Sigmoid colon (tissue), 7 donors: ENCODE measurements around the gene LTBP1. TPM values are rescaled to one million over a fixed set of nuclear protein-coding genes. Genes with fewer than 3 reads are reported as not detected.
"Not testable (repeated sequence)": the region's sequence is repeated elsewhere in the genome, so short reads cannot be mapped to it uniquely, and the experiment has no call there.

Experiments used
- DNase-seq: peaks from one replicate; pipeline ENCODE4 v3.0.0-alpha.2; 2019
- H3K27ac ChIP-seq, 4 donors: fragments of 200-600 bp; sonication (generic); one replicate each; pipeline ENCODE4 v1.5.1; 2016 to 2019; ENCODE audit warnings: mild to moderate bottlenecking in 1 of 4
- H3K27me3 ChIP-seq, 3 donors: fragments of 200-600 bp; sonication (generic); one replicate each; pipeline ENCODE4 v1.5.1; 2019; ENCODE audit warnings: mild to moderate bottlenecking in 1 of 3
- H3K36me3 ChIP-seq, 4 donors: fragments of 200-600 bp; sonication (generic); one replicate each; pipeline ENCODE4 v1.5.1; 2016 to 2019
- H3K4me1 ChIP-seq, 4 donors: fragments of 200-600 bp; sonication (generic); one replicate each; pipeline ENCODE4 v1.5.1; 2017 to 2019
- H3K4me3 ChIP-seq, 4 donors: fragments of 200-600 bp; sonication (generic); one replicate each; pipeline ENCODE4 v1.5.1; 2017 to 2019; ENCODE audit warnings: mild to moderate bottlenecking in 2 of 4, moderate library complexity in 1 of 4
- H3K9me3 ChIP-seq, 4 donors: fragments of 200-600 bp in 3 of 4; sonication (generic) in 3 of 4; one replicate each; pipeline versions ENCODE4 v1.5.1 to v1.6.1; 2013 to 2019
- EP300 ChIP-seq, 4 donors: sonication (generic); formaldehyde crosslinking; IDR thresholded peaks; one replicate each; pipeline ENCODE4 v1.6.1; 2017; ENCODE audit warnings: antibody characterized with exemption in 4 of 4
- POLR2A ChIP-seq, 2 donors: fragments of 450-650 bp; IDR thresholded peaks; one replicate each; pipeline ENCODE4 v1.6.1; 2016; ENCODE audit warnings: antibody characterized with exemption in 2 of 2, mild to moderate bottlenecking in 2 of 2, moderate library complexity in 2 of 2
- POLR2AphosphoS5 ChIP-seq, 4 donors: sonication (generic); formaldehyde crosslinking; IDR thresholded peaks; one replicate each; pipeline ENCODE4 v1.6.1; 2017; ENCODE audit warnings: antibody characterized with exemption in 4 of 4
- WGBS, 2 donors: extraction: QIAGEN DNeasy Blood & Tissue Kit; methylation state at CpG; one replicate each; pipeline ENCODE4 v1.1.7; 2013; 5-methylcytosine and 5-hydroxymethylcytosine counted together
- intact Hi-C: fragments of 100-400 bp; cut with DNase I; formaldehyde crosslinking; loops from one replicate; pipeline ENCODE4 v1.15.1; 2023
- polyA plus RNA-seq, 3 donors: library from polyadenylated mRNA; stranded (reverse); fragments of 200-250 nt; gene quantifications; one replicate each; pipeline ENCODE4 v1.2.3, GENCODE V29; 2013
- total RNA-seq, 4 donors: library from RNA; depleted of rRNA; stranded (reverse); fragments of >200 nt; gene quantifications; one replicate each; pipeline ENCODE4 v1.1.0, GENCODE V29; 2016
- TF ChIP-seq, protein P1 (sequence below), 4 experiments: fragments of 450-650 bp in 3 of 4; fragments of 200-600 bp in 1 of 4; IDR thresholded peaks; one replicate each; pipeline ENCODE4 v1.5.1; 2016 to 2019; ENCODE audit warnings: antibody characterized with exemption in 4 of 4, mild to moderate bottlenecking in 3 of 4, moderate library complexity in 2 of 4
- donor health status: healthy with polysubstance abuse.
- donor health status: Bipolar disorder and iron deficiency.
- donor health status: healthy.

Gene LTBP1
- total and polyA plus RNA-seq, 7 donors: 3.0 to 102 (median 34.2) TPM

DNA sequence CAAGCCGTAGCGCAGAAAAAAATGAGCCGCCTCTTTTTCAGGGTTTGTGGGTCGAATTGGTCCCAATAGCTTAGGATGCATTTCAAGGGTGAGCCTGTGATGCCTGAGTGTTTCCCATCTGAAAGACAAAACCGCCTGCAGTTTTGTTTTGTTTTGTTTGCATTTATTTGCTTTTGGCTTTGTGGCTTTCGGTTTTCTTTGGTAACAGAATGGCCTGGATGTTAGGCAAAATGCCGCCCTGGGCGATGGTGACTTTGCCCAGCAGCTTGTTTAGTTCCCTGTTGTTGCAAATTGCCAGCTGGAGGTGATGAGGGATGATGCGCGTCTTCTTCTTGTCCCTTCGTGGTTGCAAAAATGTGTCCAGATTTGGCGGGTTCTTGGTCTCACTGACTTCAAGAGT is 109.4 kb downstream of the LTBP1 start:
- TF ChIP-seq POLR2A (IDR thresholded peaks at IDR 0.05) (no peak), EP300 (IDR thresholded peaks at IDR 0.05) (no peak), POLR2AphosphoS5 (IDR thresholded peaks at IDR 0.05) (no peak)
- TF ChIP-seq, protein P1, sequence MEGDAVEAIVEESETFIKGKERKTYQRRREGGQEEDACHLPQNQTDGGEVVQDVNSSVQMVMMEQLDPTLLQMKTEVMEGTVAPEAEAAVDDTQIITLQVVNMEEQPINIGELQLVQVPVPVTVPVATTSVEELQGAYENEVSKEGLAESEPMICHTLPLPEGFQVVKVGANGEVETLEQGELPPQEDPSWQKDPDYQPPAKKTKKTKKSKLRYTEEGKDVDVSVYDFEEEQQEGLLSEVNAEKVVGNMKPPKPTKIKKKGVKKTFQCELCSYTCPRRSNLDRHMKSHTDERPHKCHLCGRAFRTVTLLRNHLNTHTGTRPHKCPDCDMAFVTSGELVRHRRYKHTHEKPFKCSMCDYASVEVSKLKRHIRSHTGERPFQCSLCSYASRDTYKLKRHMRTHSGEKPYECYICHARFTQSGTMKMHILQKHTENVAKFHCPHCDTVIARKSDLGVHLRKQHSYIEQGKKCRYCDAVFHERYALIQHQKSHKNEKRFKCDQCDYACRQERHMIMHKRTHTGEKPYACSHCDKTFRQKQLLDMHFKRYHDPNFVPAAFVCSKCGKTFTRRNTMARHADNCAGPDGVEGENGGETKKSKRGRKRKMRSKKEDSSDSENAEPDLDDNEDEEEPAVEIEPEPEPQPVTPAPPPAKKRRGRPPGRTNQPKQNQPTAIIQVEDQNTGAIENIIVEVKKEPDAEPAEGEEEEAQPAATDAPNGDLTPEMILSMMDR (IDR thresholded peaks at IDR 0.05): no peak
- Histone ChIP-seq H3K4me1 (peaks cover 0 to 41% (median 31%) of the 10 kb centered on the region in 4 donors), H3K9me3 (no peaks in the 10 kb centered on the region), H3K27me3 (no peaks in the 10 kb centered on the region), H3K27ac (no peak overlapping the region), H3K36me3 (no peaks in the 10 kb centered on the region), H3K4me3 (no peak overlapping the region)
- DNase-seq: no peak
- WGBS, 2 donors: 91 to 97% methylated on average over 12 of the region's 12 CpGs
- intact Hi-C loops: loop anchor here (5.0 kb wide), 1 partner anchor 156 kb away; no protein-coding TSS in a partner anchor

- H3K9me3 ChIP-seq, H3K27me3 ChIP-seq, H3K4me3 ChIP-seq, H3K27ac ChIP-seq, DNase-seq, H3K36me3 ChIP-seq: not testable (repeated sequence)
- intact Hi-C loops: loop anchor here (5.0 kb wide), 1 partner anchor 155 kb away; no protein-coding TSS in a partner anchor
- peaks cover 0 to 35% (median 29%) of the 10 kb centered on the region in 4 donors for H3K4me1 ChIP-seq
- 90 to 95% methylated on average over 39 of the region's 39 CpGs for WGBS, 2 donors
Measured at GRCh38 chr2:33057307-33058028, 110.7 kb downstream of the LTBP1 start.

DNA sequence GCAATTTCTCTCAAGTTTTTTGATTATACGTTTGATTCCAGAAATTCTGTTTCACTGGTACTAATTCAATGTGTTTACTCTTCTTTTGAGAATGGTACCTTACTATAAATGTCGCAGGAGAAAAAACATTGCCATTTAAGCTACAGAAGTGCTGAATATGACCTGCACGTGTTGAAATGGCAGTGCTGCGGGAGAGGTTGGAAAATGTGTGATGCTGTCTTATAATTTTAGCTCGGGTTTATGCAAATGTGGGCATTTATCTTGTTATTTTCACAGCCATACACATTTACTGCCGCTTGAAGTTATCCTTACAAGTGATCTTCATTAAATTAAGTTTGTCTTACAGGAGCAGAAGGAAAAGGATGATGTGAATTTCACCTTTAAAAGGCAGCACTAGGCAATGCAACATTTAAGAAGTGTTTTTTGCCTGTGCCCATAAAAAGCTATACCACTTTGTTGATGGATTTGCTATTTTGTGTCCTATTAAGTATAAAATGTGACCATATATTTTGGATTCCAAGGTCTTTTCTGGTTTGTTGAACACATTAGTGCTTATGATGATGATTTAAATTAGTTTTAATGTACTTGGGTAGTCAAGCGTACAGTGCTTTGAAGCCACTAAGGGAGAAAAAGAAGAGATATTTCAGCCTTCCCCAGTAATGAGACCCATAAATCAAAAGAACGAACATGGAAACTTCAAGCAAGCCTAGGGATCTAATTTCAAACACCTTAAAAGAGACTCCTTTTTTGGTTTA is 112.1 kb downstream of the LTBP1 start:
- Histone ChIP-seq H3K9me3 (no peaks in the 10 kb centered on the region), H3K4me3 (no peak overlapping the region), H3K4me1 (peaks cover 0 to 35% (median 29%) of the 10 kb centered on the region in 4 donors), H3K36me3 (no peaks in the 10 kb centered on the region), H3K27me3 (no peaks in the 10 kb centered on the region), H3K27ac (peak overlapping the region; percentile 68 to 79 (median 76))
- no peak for DNase-seq
- intact Hi-C loops: loop anchor here (5.0 kb wide), 1 partner anchor 153 kb away; no protein-coding TSS in a partner anchor
- TF ChIP-seq EP300 (IDR thresholded peaks at IDR 0.05) (no peak), POLR2A (IDR thresholded peaks at IDR 0.05) (no peak), POLR2AphosphoS5 (IDR thresholded peaks at IDR 0.05) (no peak)
- TF ChIP-seq, protein P1 (IDR thresholded peaks at IDR 0.05): no peak
- WGBS, 2 donors: 84 to 91% methylated on average over 8 of the region's 8 CpGs

GRCh38 chr2:33059471-33060156 is 112.9 kb downstream of the LTBP1 start:
- intact Hi-C loops: loop anchor here (5.0 kb wide), 2 partner anchors 73 to 153 kb away; no protein-coding TSS in a partner anchor
- Histone ChIP-seq H3K27ac (peak overlapping the region; percentile 68 to 79 (median 76)), H3K27me3 (no peaks in the 10 kb centered on the region), H3K4me1 (peaks cover 0 to 35% (median 29%) of the 10 kb centered on the region in 4 donors), H3K4me3 (peak overlapping the region in 1 of 4 donors; percentile 6), H3K36me3 (no peaks in the 10 kb centered on the region), H3K9me3 (no peaks in the 10 kb centered on the region)
- WGBS, 2 donors: 82 to 85% methylated on average over 3 of the region's 3 CpGs
- TF ChIP-seq POLR2AphosphoS5 (IDR thresholded peaks at IDR 0.05): peak in 1 of 4 donors; percentile 22
- TF ChIP-seq EP300 (IDR thresholded peaks at IDR 0.05): no peak
- TF ChIP-seq POLR2A (IDR thresholded peaks at IDR 0.05): no peak
- TF ChIP-seq, protein P1 (IDR thresholded peaks at IDR 0.05): no peak
- no peak for DNase-seq
